Adipose tissue (tissue), 3 donors: ENCODE measurements around the gene AIRE. TPM values are rescaled to one million over a fixed set of nuclear protein-coding genes. Genes with fewer than 3 reads are reported as not detected.
"Not testable (repeated sequence)": the region's sequence is repeated elsewhere in the genome, so short reads cannot be mapped to it uniquely, and the experiment has no call there.

Source experiments
- H3K27ac ChIP-seq: one replicate; pipeline ENCODE4 v1.5.1; 2013; ENCODE audit warnings: low read depth, low read length
- WGBS, 3 donors: extraction: QIAGEN DNeasy Blood & Tissue Kit; methylation state at CpG; one replicate each; pipeline ENCODE4 v1.1.7; 2013; 5-methylcytosine and 5-hydroxymethylcytosine counted together
- polyA plus RNA-seq, 3 donors: library from polyadenylated mRNA; stranded (reverse); fragments of 200-250 nt; gene quantifications; one replicate each; pipeline ENCODE4 v1.2.3, GENCODE V29; 2013
- donor health status: healthy with polysubstance abuse.
- donor health status: Bipolar disorder and iron deficiency.
- donor health status: healthy.

AIRE gene
- polyA plus RNA-seq, 3 donors, result 0.03 to 0.15 TPM; not detected in 1

GRCh38 chr21:44299458-44300261, 14.0 kb downstream of the AIRE start, which contains the start of gene PFKL:
Gene PFKL, plus strand, starts transcription at chr21:44300053. Its CDS starts 53 bp downstream, at chr21:44300106.
- H3K27ac ChIP-seq, result peak within 1 kb of the TSS; percentile 73
- WGBS, 3 donors, result 1% methylated on average over 68 to 94 of the region's 94 CpGs

- H3K27ac ChIP-seq, result peak overlapping the region; percentile 0
- 0 to 1% (median 1%) methylated on average over 46 to 67 of the region's 67 CpGs for WGBS, 3 donors
Measured at GRCh38 chr21:44300262-44300959, 14.7 kb downstream of the AIRE start.

GRCh38 chr21:44301141-44301540, 15.5 kb downstream of the AIRE start:
- WGBS, 3 donors, result 68 to 71% (median 69%) methylated on average over 13 of the region's 13 CpGs
- H3K27ac ChIP-seq, result peak overlapping the region; percentile 0

GRCh38 chr21:44301961-44302406, 16.3 kb downstream of the AIRE start:
- 54 to 76% (median 65%) methylated on average over 8 to 9 of the region's 9 CpGs for WGBS, 3 donors
- H3K27ac ChIP-seq, result no peak overlapping the region

- WGBS, 3 donors, result 76 to 82% (median 78%) methylated on average over 22 to 23 of the region's 23 CpGs
- H3K27ac ChIP-seq, result not testable (repeated sequence)
Measured at GRCh38 chr21:44302573-44303401, 17.1 kb downstream of the AIRE start.

GRCh38 chr21:44303490-44303981, 17.9 kb downstream of the AIRE start:
- no peak overlapping the region for H3K27ac ChIP-seq
- WGBS, 3 donors, result 59 to 79% (median 60%) methylated on average over 12 of the region's 12 CpGs

GRCh38 chr21:44304011-44304616, 18.4 kb downstream of the AIRE start:
- H3K27ac ChIP-seq, result no peak overlapping the region
- 73 to 84% (median 79%) methylated on average over 15 to 16 of the region's 16 CpGs for WGBS, 3 donors

GRCh38 chr21:44304877-44305293, 19.2 kb downstream of the AIRE start:
- 59 to 66% (median 66%) methylated on average over 8 of the region's 8 CpGs for WGBS, 3 donors
- H3K27ac ChIP-seq, result no peak overlapping the region

- 61 to 84% (median 64%) methylated on average over 8 to 9 of the region's 9 CpGs for WGBS, 3 donors
Measured at GRCh38 chr21:44305691-44306090, 20.0 kb downstream of the AIRE start.

GRCh38 chr21:44306936-44307704, 21.4 kb downstream of the AIRE start:
- 72 to 81% (median 78%) methylated on average over 18 to 21 of the region's 21 CpGs for WGBS, 3 donors
- H3K27ac ChIP-seq, result no peak overlapping the region

More at GRCh38 chr21:44305691-44306090, 20.0 kb downstream of the AIRE start:
- no peak overlapping the region for H3K27ac ChIP-seq

GRCh38 chr21:44310628-44311507, 25.2 kb downstream of the AIRE start:
- no peak overlapping the region for H3K27ac ChIP-seq
- 91 to 94% (median 92%) methylated on average over 27 to 28 of the region's 28 CpGs for WGBS, 3 donors

- WGBS, 3 donors, result 87 to 92% (median 90%) methylated on average over 19 to 22 of the region's 22 CpGs
- H3K27ac ChIP-seq, result no peak overlapping the region
Measured at GRCh38 chr21:44312089-44312488, 26.4 kb downstream of the AIRE start.

- no peak overlapping the region for H3K27ac ChIP-seq
- 93 to 98% (median 94%) methylated on average over 19 of the region's 19 CpGs for WGBS, 3 donors
Measured at GRCh38 chr21:44312716-44313115, 27.0 kb downstream of the AIRE start.

GRCh38 chr21:44313451-44313850, 27.8 kb downstream of the AIRE start:
- no peak overlapping the region for H3K27ac ChIP-seq

GRCh38 chr21:44314128-44314527, 28.5 kb downstream of the AIRE start:
- WGBS, 3 donors, result 85 to 88% (median 87%) methylated on average over 14 to 15 of the region's 15 CpGs
- H3K27ac ChIP-seq, result no peak overlapping the region

More at GRCh38 chr21:44313451-44313850, 27.8 kb downstream of the AIRE start:
- 91 to 92% (median 92%) methylated on average over 13 of the region's 13 CpGs for WGBS, 3 donors

- 87 to 93% (median 89%) methylated on average over 7 to 11 of the region's 11 CpGs for WGBS, 3 donors
- H3K27ac ChIP-seq, result no peak overlapping the region
Measured at GRCh38 chr21:44314561-44314960, 28.9 kb downstream of the AIRE start.
